Transverse colon (tissue), 4 donors: ENCODE measurements around the gene DYNC1LI1. TPM values are rescaled to one million over a fixed set of nuclear protein-coding genes. Genes with fewer than 3 reads are reported as not detected.

Experiments used
- DNase-seq: peaks from one replicate; pipeline ENCODE4 v3.0.0-alpha.2; 2019
- H3K27ac ChIP-seq, 4 donors: fragments of 200-600 bp; sonication (generic); 2 replicates each; pipeline ENCODE4 v1.5.1; 2016 to 2018; ENCODE audit warnings: inconsistent platforms in 4 of 4
- H3K27me3 ChIP-seq: fragments of 200-600 bp; sonication (generic); 2 replicates; pipeline ENCODE4 v1.5.1; 2017; ENCODE audit warnings: inconsistent platforms
- H3K36me3 ChIP-seq, 4 donors: fragments of 200-600 bp; sonication (generic); 2 replicates each; pipeline ENCODE4 v1.5.1; 2017 to 2019; ENCODE audit warnings: inconsistent platforms in 4 of 4
- H3K4me1 ChIP-seq, 4 donors: fragments of 200-600 bp; sonication (generic); 2 replicates each; pipeline ENCODE4 v1.5.1; 2017 to 2020; ENCODE audit warnings: inconsistent platforms in 4 of 4
- H3K4me3 ChIP-seq, 4 donors: fragments of 200-600 bp; sonication (generic); 1 replicate in 1 of 4; 2 replicates in 3 of 4; pipeline versions ENCODE4 v1.5.1 to v1.6.1; 2017 to 2019; ENCODE audit warnings: inconsistent platforms in 4 of 4
- H3K9me3 ChIP-seq, 2 donors: fragments of 200-600 bp; sonication (generic); 2 replicates each; pipeline ENCODE4 v1.5.1; 2017 to 2019; ENCODE audit warnings: inconsistent platforms in 2 of 2
- EP300 ChIP-seq: sonication (generic); formaldehyde crosslinking; IDR thresholded peaks from one replicate; pipeline ENCODE4 v1.6.1; 2017; ENCODE audit warnings: antibody characterized with exemption, low read depth
- POLR2A ChIP-seq: fragments of 450-650 bp; IDR thresholded peaks from one replicate; pipeline ENCODE4 v1.6.1; 2016; ENCODE audit warnings: antibody characterized with exemption, mild to moderate bottlenecking, moderate library complexity
- POLR2AphosphoS5 ChIP-seq, 3 donors: sonication (generic); formaldehyde crosslinking; IDR thresholded peaks; one replicate each; pipeline ENCODE4 v1.6.1; 2016; ENCODE audit warnings: antibody characterized with exemption in 3 of 3
- WGBS, 2 donors: methylation state at CpG; one replicate each; pipeline ENCODE4 v1.1.5; 2018; ENCODE audit warnings: low coverage in 1 of 2; 5-methylcytosine and 5-hydroxymethylcytosine counted together
- in situ Hi-C, 4 donors: fragments of 200-750 bp; cut with MboI; loops; one replicate each; pipeline versions ENCODE4 v1.15.0 to v1.15.1; 2017; ENCODE audit warnings: low sequenced_read_pairs in 3 of 4, low pct_ligation_motif_present in 1 of 4, low pct_unique_long_range_greater_than_20kb in 1 of 4
- intact Hi-C: fragments of 100-400 bp; cut with DNase I; formaldehyde crosslinking; loops from one replicate; pipeline ENCODE4 v1.15.1; 2023; ENCODE audit warnings: low total_unique reads
- total RNA-seq, 4 donors: library from RNA; depleted of rRNA; stranded (reverse); fragments of >200 nt; gene quantifications; one replicate each; pipeline ENCODE4 v1.1.0, GENCODE V29; 2016
- TF ChIP-seq, protein P1 (sequence below), 5 experiments: fragments of 200-600 bp in 3 of 5; fragments of 450-650 bp in 2 of 5; sonication (generic) in 3 of 5; IDR thresholded peaks; 1 replicate in 2 of 5; 2 replicates in 3 of 5; pipeline ENCODE4 v1.5.1; 2016 to 2017; ENCODE audit warnings: antibody characterized with exemption in 5 of 5, inconsistent platforms in 3 of 5, mild to moderate bottlenecking in 2 of 5, moderate library complexity in 1 of 5

The DYNC1LI1 gene
- total RNA-seq, 4 donors from 2014 or later, result 2.4 to 25.9 (median 12.1) TPM

DNA sequence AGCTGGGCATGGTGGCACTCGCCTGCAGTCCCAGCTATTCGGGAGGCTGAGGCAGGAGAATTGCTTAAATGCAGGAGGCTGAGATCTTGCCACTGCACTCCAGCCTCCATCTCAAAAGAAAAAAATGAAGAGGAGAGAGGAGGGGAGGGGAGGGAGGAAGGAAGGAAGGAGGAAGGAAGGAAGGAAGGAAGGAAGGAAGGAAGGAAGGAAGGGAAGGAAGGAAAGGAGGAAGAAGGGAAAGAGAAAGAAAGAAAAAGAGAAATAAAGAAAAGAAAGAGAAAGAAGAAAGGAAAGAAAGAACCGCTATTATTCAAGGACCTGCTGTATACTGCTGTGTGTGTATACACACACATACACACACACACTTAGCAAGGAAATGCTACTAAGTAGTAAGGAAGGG lies 35.6 kb upstream of the DYNC1LI1 start:
- Histone ChIP-seq H3K27me3 (no peaks in the 10 kb centered on the region), H3K36me3 (no peaks in the 10 kb centered on the region), H3K27ac (no peak overlapping the region), H3K9me3 (no peaks in the 10 kb centered on the region), H3K4me3 (no peak overlapping the region), H3K4me1 (no peaks in the 10 kb centered on the region)
- no peak for DNase-seq
- intact Hi-C loops (no loop called here), in situ Hi-C loops (no loop called here)
- 89 to 92% methylated on average over 2 to 3 of the region's 3 CpGs for WGBS, 2 donors
- TF ChIP-seq EP300 (no peak), POLR2AphosphoS5 (IDR thresholded peaks at IDR 0.05) (no peak), POLR2A (no peak)
- TF ChIP-seq, protein P1, sequence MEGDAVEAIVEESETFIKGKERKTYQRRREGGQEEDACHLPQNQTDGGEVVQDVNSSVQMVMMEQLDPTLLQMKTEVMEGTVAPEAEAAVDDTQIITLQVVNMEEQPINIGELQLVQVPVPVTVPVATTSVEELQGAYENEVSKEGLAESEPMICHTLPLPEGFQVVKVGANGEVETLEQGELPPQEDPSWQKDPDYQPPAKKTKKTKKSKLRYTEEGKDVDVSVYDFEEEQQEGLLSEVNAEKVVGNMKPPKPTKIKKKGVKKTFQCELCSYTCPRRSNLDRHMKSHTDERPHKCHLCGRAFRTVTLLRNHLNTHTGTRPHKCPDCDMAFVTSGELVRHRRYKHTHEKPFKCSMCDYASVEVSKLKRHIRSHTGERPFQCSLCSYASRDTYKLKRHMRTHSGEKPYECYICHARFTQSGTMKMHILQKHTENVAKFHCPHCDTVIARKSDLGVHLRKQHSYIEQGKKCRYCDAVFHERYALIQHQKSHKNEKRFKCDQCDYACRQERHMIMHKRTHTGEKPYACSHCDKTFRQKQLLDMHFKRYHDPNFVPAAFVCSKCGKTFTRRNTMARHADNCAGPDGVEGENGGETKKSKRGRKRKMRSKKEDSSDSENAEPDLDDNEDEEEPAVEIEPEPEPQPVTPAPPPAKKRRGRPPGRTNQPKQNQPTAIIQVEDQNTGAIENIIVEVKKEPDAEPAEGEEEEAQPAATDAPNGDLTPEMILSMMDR (IDR thresholded peaks at IDR 0.05), result no peak

GRCh38 chr3:32603064-32603463 lies 32.4 kb upstream of the DYNC1LI1 start:
- intact Hi-C loops, result no loop called here
- in situ Hi-C loops, result no loop called here
- TF ChIP-seq POLR2AphosphoS5 (IDR thresholded peaks at IDR 0.05) (no peak), EP300 (no peak), POLR2A (no peak)
- TF ChIP-seq, protein P1 (IDR thresholded peaks at IDR 0.05), result no peak

GRCh38 chr3:32602206-32602605 lies 31.5 kb upstream of the DYNC1LI1 start:
- H3K4me1 ChIP-seq, result no peaks in the 10 kb centered on the region
- no peaks in the 10 kb centered on the region for H3K27me3 ChIP-seq
- intact Hi-C loops, result no loop called here
- 84 to 96% methylated on average over 3 to 7 of the region's 7 CpGs for WGBS, 2 donors
- TF ChIP-seq POLR2AphosphoS5 (IDR thresholded peaks at IDR 0.05), result no peak
- TF ChIP-seq POLR2A, result no peak
- no peak for TF ChIP-seq EP300
- TF ChIP-seq, protein P1 (IDR thresholded peaks at IDR 0.05), result no peak
- H3K4me3 ChIP-seq, result no peak overlapping the region
- no peaks in the 10 kb centered on the region for H3K36me3 ChIP-seq
- H3K9me3 ChIP-seq, result no peaks in the 10 kb centered on the region
- DNase-seq, result no peak
- in situ Hi-C loops, result no loop called here
- no peak overlapping the region for H3K27ac ChIP-seq

More at GRCh38 chr3:32603064-32603463, 32.4 kb upstream of the DYNC1LI1 start:
- WGBS, 2 donors, result 56 to 83% methylated on average over 2 to 4 of the region's 4 CpGs
- no peaks in the 10 kb centered on the region for H3K9me3 ChIP-seq
- no peak overlapping the region for H3K4me3 ChIP-seq
- no peak for DNase-seq
- H3K27me3 ChIP-seq, result no peaks in the 10 kb centered on the region
- H3K36me3 ChIP-seq, result no peaks in the 10 kb centered on the region
- no peak overlapping the region for H3K27ac ChIP-seq
- no peaks in the 10 kb centered on the region for H3K4me1 ChIP-seq

DNA sequence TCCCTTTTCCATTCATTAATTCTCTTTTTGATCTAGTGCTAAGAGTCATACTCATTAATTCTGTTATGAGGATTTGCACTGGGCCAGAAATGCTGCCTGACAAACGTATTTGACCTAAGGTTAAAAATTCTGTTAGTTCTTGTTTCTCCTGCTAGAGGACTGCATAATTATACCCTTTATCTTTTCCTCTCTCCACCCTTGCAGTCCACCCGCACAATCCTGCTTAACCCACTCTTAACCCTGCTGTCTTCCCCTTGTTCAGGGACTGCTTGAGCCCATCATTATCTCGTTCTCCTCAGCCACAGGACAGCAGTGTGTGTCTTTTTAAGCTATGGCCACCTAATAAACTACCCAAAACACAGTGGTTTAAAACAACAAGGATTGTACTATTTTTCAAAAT lies 31.1 kb upstream of the DYNC1LI1 start:
- H3K4me1 ChIP-seq, result no peaks in the 10 kb centered on the region
- H3K36me3 ChIP-seq, result no peaks in the 10 kb centered on the region
- no peak for DNase-seq
- no peaks in the 10 kb centered on the region for H3K27me3 ChIP-seq
- intact Hi-C loops (no loop called here), in situ Hi-C loops (no loop called here)
- no peak overlapping the region for H3K4me3 ChIP-seq
- no peak for TF ChIP-seq EP300
- TF ChIP-seq, protein P1 (IDR thresholded peaks at IDR 0.05), result no peak
- TF ChIP-seq POLR2A, result no peak
- TF ChIP-seq POLR2AphosphoS5 (IDR thresholded peaks at IDR 0.05), result no peak
- WGBS, 2 donors, result 64 to 83% methylated on average over 3 of the region's 3 CpGs
- H3K9me3 ChIP-seq, result no peaks in the 10 kb centered on the region
- no peak overlapping the region for H3K27ac ChIP-seq
